ENCODE measurements around the gene FBXW8. TPM values are rescaled to one million over a fixed set of nuclear protein-coding genes. Genes with fewer than 3 reads are reported as not detected.

Gene FBXW8
- total RNA-seq, 2 donors from 2014 or later, result 3.1 to 7.4 TPM

- H3K9me3 Mint-ChIP-seq, result no peaks in the 10 kb centered on the region
- DNase-seq (ENCODE audit: low spot score in 2 of 2) (no peak), ATAC-seq (no peak)
- H3K36me3 Mint-ChIP-seq, result no peaks in the 10 kb centered on the region
- H3K27ac Mint-ChIP-seq, result no peak overlapping the region
These were observed 121.3 kb downstream of the FBXW8 start for GRCh38 chr12:117031843-117032592.

GRCh38 chr12:117032593-117033381, 122.0 kb downstream of the FBXW8 start:
- H3K27ac Mint-ChIP-seq, result no peak overlapping the region
- DNase-seq (ENCODE audit: low spot score in 2 of 2), result no peak
- no peak for ATAC-seq
- no peaks in the 10 kb centered on the region for H3K9me3 Mint-ChIP-seq
- no peaks in the 10 kb centered on the region for H3K36me3 Mint-ChIP-seq

- ATAC-seq (no peak), DNase-seq (ENCODE audit: low spot score in 2 of 2) (no peak)
- Mint-ChIP-seq H3K36me3 (no peaks in the 10 kb centered on the region), H3K9me3 (no peaks in the 10 kb centered on the region), H3K27ac (peak overlapping the region in 1 of 2 donors; percentile 17)
These were observed 122.9 kb downstream of the FBXW8 start for GRCh38 chr12:117033382-117034221.

GRCh38 chr12:117034249-117034648, 123.5 kb downstream of the FBXW8 start:
- ATAC-seq (no peak), DNase-seq (ENCODE audit: low spot score in 2 of 2) (no peak)
- H3K9me3 Mint-ChIP-seq, result no peaks in the 10 kb centered on the region
- peak overlapping the region in 1 of 2 donors; percentile 82 for H3K27ac Mint-ChIP-seq
- H3K36me3 Mint-ChIP-seq, result no peaks in the 10 kb centered on the region

- no peak for ATAC-seq
- no peaks in the 10 kb centered on the region for H3K9me3 Mint-ChIP-seq
- H3K36me3 Mint-ChIP-seq, result no peaks in the 10 kb centered on the region
- H3K27ac Mint-ChIP-seq, result no peak overlapping the region
- no peak for DNase-seq (ENCODE audit: low spot score in 2 of 2)
These were observed 124.0 kb downstream of the FBXW8 start for GRCh38 chr12:117034701-117035151.

GRCh38 chr12:117035287-117035686, 124.5 kb downstream of the FBXW8 start:
- no peaks in the 10 kb centered on the region for H3K36me3 Mint-ChIP-seq
- no peak for DNase-seq (ENCODE audit: low spot score in 2 of 2)
- H3K27ac Mint-ChIP-seq, result no peak overlapping the region
- ATAC-seq, result no peak
- H3K9me3 Mint-ChIP-seq, result no peaks in the 10 kb centered on the region

GRCh38 chr12:117036046-117036445, 125.3 kb downstream of the FBXW8 start:
- DNase-seq (ENCODE audit: low spot score in 2 of 2) (no peak), ATAC-seq (no peak)
- Mint-ChIP-seq H3K36me3 (no peaks in the 10 kb centered on the region), H3K9me3 (no peaks in the 10 kb centered on the region), H3K27ac (no peak overlapping the region)

GRCh38 chr12:117036547-117036946, 125.8 kb downstream of the FBXW8 start:
- Mint-ChIP-seq H3K36me3 (no peaks in the 10 kb centered on the region), H3K9me3 (no peaks in the 10 kb centered on the region), H3K27ac (no peak overlapping the region)
- DNase-seq (ENCODE audit: low spot score in 2 of 2) (no peak), ATAC-seq (no peak)

GRCh38 chr12:117037289-117038022, 126.7 kb downstream of the FBXW8 start:
- DNase-seq (ENCODE audit: low spot score in 2 of 2) (no peak), ATAC-seq (no peak)
- Mint-ChIP-seq H3K9me3 (no peaks in the 10 kb centered on the region), H3K36me3 (no peaks in the 10 kb centered on the region), H3K27ac (no peak overlapping the region)

GRCh38 chr12:117038023-117038680, 127.4 kb downstream of the FBXW8 start:
- no peaks in the 10 kb centered on the region for H3K9me3 Mint-ChIP-seq
- H3K27ac Mint-ChIP-seq, result no peak overlapping the region
- DNase-seq (ENCODE audit: low spot score in 2 of 2), result no peak
- no peak for ATAC-seq
- no peaks in the 10 kb centered on the region for H3K36me3 Mint-ChIP-seq

GRCh38 chr12:117038919-117039318, 128.2 kb downstream of the FBXW8 start:
- ATAC-seq, result no peak
- H3K36me3 Mint-ChIP-seq, result no peaks in the 10 kb centered on the region
- no peak for DNase-seq (ENCODE audit: low spot score in 2 of 2)
- no peaks in the 10 kb centered on the region for H3K9me3 Mint-ChIP-seq
- H3K27ac Mint-ChIP-seq, result no peak overlapping the region

GRCh38 chr12:117039891-117040309, 129.2 kb downstream of the FBXW8 start:
- H3K9me3 Mint-ChIP-seq, result no peaks in the 10 kb centered on the region
- no peak for DNase-seq (ENCODE audit: low spot score in 2 of 2)
- H3K36me3 Mint-ChIP-seq, result no peaks in the 10 kb centered on the region
- no peak for ATAC-seq
- H3K27ac Mint-ChIP-seq, result no peak overlapping the region

- no peak for ATAC-seq
- no peaks in the 10 kb centered on the region for H3K9me3 Mint-ChIP-seq
- no peaks in the 10 kb centered on the region for H3K36me3 Mint-ChIP-seq
- no peak for DNase-seq (ENCODE audit: low spot score in 2 of 2)
- no peak overlapping the region for H3K27ac Mint-ChIP-seq
These were observed 129.7 kb downstream of the FBXW8 start for GRCh38 chr12:117040496-117040895.

GRCh38 chr12:117041798-117042170, 131.0 kb downstream of the FBXW8 start:
- H3K36me3 Mint-ChIP-seq, result no peaks in the 10 kb centered on the region
- H3K9me3 Mint-ChIP-seq, result no peaks in the 10 kb centered on the region
- DNase-seq (ENCODE audit: low spot score in 2 of 2) (no peak), ATAC-seq (no peak)
- H3K27ac Mint-ChIP-seq, result no peak overlapping the region

- Mint-ChIP-seq H3K27ac (peak overlapping the region in 1 of 2 donors; percentile 37), H3K36me3 (no peaks in the 10 kb centered on the region), H3K9me3 (no peaks in the 10 kb centered on the region)
- no peak for DNase-seq (ENCODE audit: low spot score in 2 of 2)
- ATAC-seq, result peak in 1 of 2 donors; percentile 13
These were observed 131.6 kb downstream of the FBXW8 start for GRCh38 chr12:117042171-117042842.

Measured in activated naive CD4-positive, alpha-beta T cell treated with anti-CD3 and anti-CD28 coated beads, Interleukin-2, amount 50 U/mL, for 72 hours (primary cell).